ENCODE results near the gene WDR7. TPM values are rescaled to one million over a fixed set of nuclear protein-coding genes. Genes with fewer than 3 reads are reported as not detected.

The WDR7 gene
- total RNA-seq (2022; extraction: Qiagen RNA extraction), result 2.7 to 4.0 TPM (median 3.2 TPM) in 5 replicates

DNA sequence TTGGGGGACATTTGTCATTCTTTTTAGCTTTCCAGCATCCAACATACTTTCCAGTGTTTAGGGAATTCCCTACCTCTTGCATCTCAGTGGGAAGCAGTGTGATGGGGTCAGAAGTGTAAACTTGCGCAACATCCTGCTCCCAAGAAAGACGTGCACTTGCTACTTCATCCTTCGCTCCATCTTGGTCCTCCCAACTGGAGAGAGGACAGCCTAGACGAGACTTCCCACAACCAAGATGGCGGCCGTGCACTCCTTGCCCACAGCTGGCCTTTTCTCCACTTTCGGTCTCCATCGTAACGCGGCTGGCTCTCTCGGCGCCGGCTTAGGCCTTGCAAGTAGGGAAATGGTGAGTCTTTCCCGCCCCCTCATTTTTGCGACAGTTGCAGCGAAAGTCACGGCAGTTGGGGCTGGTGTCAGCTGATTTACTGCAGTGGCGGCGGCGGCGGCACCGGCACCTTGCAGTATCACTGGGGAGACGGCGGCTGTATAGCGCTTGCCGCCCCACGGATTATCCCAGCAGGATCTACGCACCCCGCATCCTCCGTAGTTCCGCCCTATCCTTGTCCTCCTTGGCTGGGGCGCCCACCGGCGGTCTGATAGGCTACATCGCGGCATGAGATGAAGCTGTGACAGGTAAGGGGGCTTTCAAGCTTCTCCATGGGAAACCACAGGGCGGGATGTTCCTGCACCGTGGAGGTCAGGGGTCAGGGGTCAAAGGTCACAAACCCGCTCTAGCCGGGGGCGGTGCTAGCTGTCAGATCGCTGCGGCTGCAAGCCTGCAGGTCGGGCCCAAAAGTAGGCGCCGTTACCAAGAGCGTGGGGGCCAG is at the start of gene WDR7:
TSS of gene WDR7 (plus strand) at position 416 of the 827 bp plus-strand sequence. CDS start 21,157 bp downstream, outside the sequence.

DNA sequence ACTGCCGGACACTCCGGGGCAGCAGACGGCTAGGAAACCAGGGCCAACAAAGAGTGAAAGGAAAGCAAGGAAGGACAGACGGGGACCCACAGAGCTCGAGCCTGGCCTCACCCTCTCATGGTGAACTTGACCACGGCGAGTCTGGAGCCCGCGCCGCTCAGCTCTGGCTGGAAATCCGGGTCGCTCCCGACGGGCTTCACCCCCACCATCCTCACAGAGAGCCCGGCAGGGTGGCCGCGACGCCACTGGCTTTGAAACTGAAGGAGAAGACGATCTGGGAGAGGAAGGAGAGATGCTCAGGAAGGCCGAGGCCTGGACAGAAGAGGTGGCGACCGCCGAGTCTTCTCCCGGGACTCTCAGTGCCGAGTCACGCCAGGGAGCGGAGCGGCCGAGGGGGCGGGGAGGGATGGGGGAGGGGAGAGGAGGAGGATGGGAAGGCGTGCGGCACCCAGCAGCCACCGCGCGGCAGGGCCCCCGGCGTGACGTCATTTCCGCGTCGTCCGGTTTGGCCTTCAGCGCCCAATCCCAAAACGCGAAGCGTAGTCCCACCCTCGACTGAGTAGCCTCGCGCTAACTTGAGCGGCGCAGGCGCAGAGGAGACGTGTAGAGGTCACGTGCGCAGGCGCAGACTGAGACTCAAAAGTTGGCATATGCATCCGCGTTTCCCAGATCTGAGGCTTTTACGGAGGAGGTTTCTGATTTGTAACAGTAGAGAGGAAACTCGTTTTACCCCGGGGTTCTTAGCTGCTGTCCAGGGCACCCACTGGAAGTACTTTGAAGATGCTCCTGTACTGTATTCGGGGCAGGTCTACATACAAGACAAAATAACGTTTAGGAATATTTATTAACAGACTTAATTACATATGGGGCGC is 12.7 kb upstream of the WDR7 start, which contains the start of gene TXNL1:
TSS of gene TXNL1 (minus strand) at position 361 of the 872 bp plus-strand sequence. CDS start at position 209, 152 bp downstream.

Other genes with a start within 250 kb of the WDR7 start
- 60.6 to 67.3 TPM (median 62.5 TPM) in 5 replicates for gene TXNL1, start 12.8 kb upstream of the WDR7 start, total RNA-seq (2022; extraction: Qiagen RNA extraction)

Measured in A549 treated with Hydrocortisone at 1 μM for 4 hours (cell line).